Mucosa of stomach (tissue), 1 donor: Measurements from ENCODE around the gene USP17L13.
"Not testable (repeated sequence)": the region's sequence is repeated elsewhere in the genome, so short reads cannot be mapped to it uniquely, and the experiment has no call there.

Source experiments
- H3K27me3 ChIP-seq: one replicate; pipeline ENCODE4 v1.7.0; 2013; ENCODE audit warnings: mild to moderate bottlenecking, low read length; ENCODE audit not compliant: control insufficient read depth, insufficient read depth
- H3K36me3 ChIP-seq: one replicate; pipeline ENCODE4 v1.7.0; 2013; ENCODE audit warnings: low read length; ENCODE audit not compliant: control insufficient read depth, insufficient read depth
- H3K4me1 ChIP-seq: one replicate; pipeline ENCODE4 v1.7.0; 2013; ENCODE audit warnings: mild to moderate bottlenecking, low read length; ENCODE audit not compliant: control insufficient read depth, insufficient read depth
- H3K4me3 ChIP-seq: one replicate; pipeline ENCODE4 v1.7.0; 2013; ENCODE audit warnings: low read length
- H3K9ac ChIP-seq: one replicate; pipeline ENCODE4 v1.7.0; 2013; ENCODE audit warnings: mild to moderate bottlenecking, low read length, moderate library complexity
- H3K9me3 ChIP-seq: one replicate; pipeline ENCODE4 v1.7.0; 2013; ENCODE audit warnings: mild to moderate bottlenecking, low read length, moderate library complexity; ENCODE audit not compliant: control insufficient read depth
- donor health status: Pancreatic carcinoma.

USP17L13 gene

GRCh38 chr4:9224596-9224995 lies at the start of gene USP17L13:
Gene USP17L13 (plus strand): TSS chr4:9224896. CDS start chr4:9224896, 0 bp downstream.
- not testable (repeated sequence) for H3K4me1 ChIP-seq, H3K9ac ChIP-seq, H3K27me3 ChIP-seq, H3K36me3 ChIP-seq, H3K4me3 ChIP-seq, H3K9me3 ChIP-seq

GRCh38 chr4:9210357-9210756 lies 14.3 kb upstream of the USP17L13 start, which contains the start of gene USP17L10:
Gene USP17L10 (plus strand): TSS chr4:9210657. CDS start chr4:9210657, 0 bp downstream.
- H3K9me3 ChIP-seq, H3K4me1 ChIP-seq, H3K4me3 ChIP-seq, H3K36me3 ChIP-seq, H3K9ac ChIP-seq, H3K27me3 ChIP-seq: not testable (repeated sequence)

- not testable (repeated sequence) for H3K27me3 ChIP-seq, H3K9ac ChIP-seq, H3K4me3 ChIP-seq, H3K4me1 ChIP-seq, H3K36me3 ChIP-seq, H3K9me3 ChIP-seq
These were observed 10.0 kb upstream of the USP17L13 start for GRCh38 chr4:9214701-9215100.

- not testable (repeated sequence) for H3K27me3 ChIP-seq, H3K9ac ChIP-seq, H3K4me1 ChIP-seq, H3K4me3 ChIP-seq, H3K36me3 ChIP-seq, H3K9me3 ChIP-seq
These were observed 9.6 kb upstream of the USP17L13 start, which contains the start of gene USP17L11 for GRCh38 chr4:9215105-9215504. Gene USP17L11 (plus strand): TSS chr4:9215405. CDS start chr4:9215405, 0 bp downstream.

GRCh38 chr4:9219852-9220251 lies 4.8 kb upstream of the USP17L13 start, which contains the start of gene USP17L12:
Gene USP17L12 (plus strand): TSS chr4:9220152. CDS start chr4:9220152, 0 bp downstream.
- not testable (repeated sequence) for H3K4me1 ChIP-seq, H3K27me3 ChIP-seq, H3K9ac ChIP-seq, H3K36me3 ChIP-seq, H3K9me3 ChIP-seq, H3K4me3 ChIP-seq

GRCh38 chr4:9230249-9230648 lies 5.6 kb downstream of the USP17L13 start:
- not testable (repeated sequence) for H3K27me3 ChIP-seq, H3K9me3 ChIP-seq, H3K9ac ChIP-seq, H3K4me1 ChIP-seq, H3K36me3 ChIP-seq, H3K4me3 ChIP-seq

GRCh38 chr4:9234085-9234484 lies 9.4 kb downstream of the USP17L13 start, which contains the start of gene USP17L15:
Gene USP17L15 (plus strand): TSS chr4:9234385. CDS start chr4:9234385, 0 bp downstream.
- H3K9me3 ChIP-seq, H3K27me3 ChIP-seq, H3K9ac ChIP-seq, H3K36me3 ChIP-seq, H3K4me1 ChIP-seq, H3K4me3 ChIP-seq: not testable (repeated sequence)

- H3K4me1 ChIP-seq, H3K27me3 ChIP-seq, H3K9me3 ChIP-seq, H3K9ac ChIP-seq, H3K4me3 ChIP-seq, H3K36me3 ChIP-seq: not testable (repeated sequence)
These were observed 13.8 kb downstream of the USP17L13 start for GRCh38 chr4:9238461-9238860.

- H3K4me3 ChIP-seq, H3K36me3 ChIP-seq, H3K9me3 ChIP-seq: not testable (repeated sequence)
These were observed 18.9 kb downstream of the USP17L13 start, which contains the start of gene USP17L17 for GRCh38 chr4:9243579-9243978. Gene USP17L17 (plus strand): TSS chr4:9243879. CDS start chr4:9243879, 0 bp downstream.

GRCh38 chr4:9247953-9248680 lies 23.4 kb downstream of the USP17L13 start, which contains the start of gene USP17L18:
Gene USP17L18 (plus strand): TSS chr4:9248630. CDS start chr4:9248630, 0 bp downstream.
- not testable (repeated sequence) for H3K27me3 ChIP-seq, H3K36me3 ChIP-seq, H3K4me1 ChIP-seq, H3K4me3 ChIP-seq, H3K9me3 ChIP-seq, H3K9ac ChIP-seq

More at GRCh38 chr4:9243579-9243978, 18.9 kb downstream of the USP17L13 start, which contains the start of gene USP17L17:
- not testable (repeated sequence) for H3K9ac ChIP-seq, H3K27me3 ChIP-seq, H3K4me1 ChIP-seq

GRCh38 chr4:9253078-9253477 lies 28.4 kb downstream of the USP17L13 start, which contains the start of gene USP17L19:
Gene USP17L19 (plus strand): TSS chr4:9253378. CDS start chr4:9253378, 0 bp downstream.
- not testable (repeated sequence) for H3K9ac ChIP-seq, H3K36me3 ChIP-seq, H3K4me3 ChIP-seq, H3K4me1 ChIP-seq, H3K9me3 ChIP-seq, H3K27me3 ChIP-seq

GRCh38 chr4:9257824-9258223 lies 33.1 kb downstream of the USP17L13 start, which contains the start of gene USP17L20:
Gene USP17L20 (plus strand): TSS chr4:9258124. CDS start chr4:9258124, 0 bp downstream.
- H3K36me3 ChIP-seq, H3K9ac ChIP-seq, H3K27me3 ChIP-seq, H3K4me3 ChIP-seq, H3K9me3 ChIP-seq, H3K4me1 ChIP-seq: not testable (repeated sequence)
